OCI-LY7 (cell line): ENCODE data around the gene ZNF24.

Experiments used
- CTCF ChIP-seq: fragments of 200-600 bp; sonication (generic); conservative IDR thresholded peaks from 2 replicates; pipeline ENCODE4 v1.5.1; 2014; ENCODE audit warnings: mild to moderate bottlenecking, antibody characterized with exemption, low read length, moderate library complexity, mixed read lengths
- EZH2phosphoT487 ChIP-seq: fragments of 200-600 bp; sonication (generic); IDR thresholded peaks from 2 replicates; pipeline ENCODE4 v1.6.1; 2018; ENCODE audit warnings: low read depth, borderline replicate concordance, mild to moderate bottlenecking, mixed run types, antibody characterized with exemption, low read length, moderate library complexity, mixed read lengths

GRCh38 chr18:35306588-35307250 lies 37.5 kb downstream of the ZNF24 start:
- TF ChIP-seq CTCF: no peak
- no peak for TF ChIP-seq EZH2phosphoT487
